ENCODE results near the gene NEK1.
A peak's percentile ranks its signal among the peaks of the same experiment; 100 is the strongest.

Gene NEK1

DNA sequence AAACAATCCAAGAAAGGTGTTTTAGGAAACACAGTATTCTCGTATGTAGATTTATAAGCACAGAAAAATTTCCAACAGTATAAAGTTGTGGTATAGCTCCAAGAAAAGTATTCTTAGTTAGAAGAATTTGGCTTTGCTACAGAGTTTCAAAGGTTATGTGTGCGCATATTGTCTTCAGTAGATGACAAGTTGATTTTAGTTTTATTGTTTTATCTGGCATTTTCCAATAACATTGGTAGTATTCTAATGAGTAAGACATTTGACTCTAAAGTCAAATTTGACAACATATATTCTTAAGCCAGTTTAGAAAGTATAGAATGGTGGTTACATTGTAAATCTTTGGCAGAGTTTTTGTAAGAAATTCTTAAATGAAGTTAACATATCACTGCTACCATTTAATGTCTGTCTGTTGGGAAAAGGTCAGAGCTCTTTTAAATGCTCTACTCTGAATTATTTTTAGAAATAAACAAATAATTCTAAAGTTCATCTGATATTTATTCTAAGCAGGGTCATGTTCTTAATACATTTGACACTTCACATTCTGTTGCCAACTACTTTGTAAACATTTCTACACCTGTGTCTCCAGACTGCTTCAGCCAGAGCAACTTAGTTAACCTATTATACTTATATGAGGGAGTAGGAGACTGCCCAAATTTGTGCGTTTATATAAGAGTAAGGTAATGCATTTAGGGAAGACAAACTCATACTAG lies 38.0 kb upstream of the NEK1 start:
- no peaks in the 10 kb centered on the region; the same call in none of the 2 replicates for H3K36me3 ChIP-seq (ENCODE audit: insufficient read depth, low read length)
- no peak overlapping the region for H3K4me3 ChIP-seq (ENCODE audit: low read depth, low read length)
- no peaks in the 10 kb centered on the region for H3K27me3 ChIP-seq (ENCODE audit: insufficient read depth, low read length)
- no peak overlapping the region for H2AFZ ChIP-seq (ENCODE audit: low read length, unreplicated experiment)
- H3K4me1 ChIP-seq (ENCODE audit: control insufficient read depth, insufficient read depth, low read length, unreplicated experiment), result no peaks in the 10 kb centered on the region
- peaks cover 5% of the 10 kb centered on the region for H3K79me2 ChIP-seq (ENCODE audit: control insufficient read depth, insufficient read depth, low read length, unreplicated experiment)
- H3K27ac ChIP-seq (ENCODE audit: low read depth, low read length), result no peak overlapping the region

DNA sequence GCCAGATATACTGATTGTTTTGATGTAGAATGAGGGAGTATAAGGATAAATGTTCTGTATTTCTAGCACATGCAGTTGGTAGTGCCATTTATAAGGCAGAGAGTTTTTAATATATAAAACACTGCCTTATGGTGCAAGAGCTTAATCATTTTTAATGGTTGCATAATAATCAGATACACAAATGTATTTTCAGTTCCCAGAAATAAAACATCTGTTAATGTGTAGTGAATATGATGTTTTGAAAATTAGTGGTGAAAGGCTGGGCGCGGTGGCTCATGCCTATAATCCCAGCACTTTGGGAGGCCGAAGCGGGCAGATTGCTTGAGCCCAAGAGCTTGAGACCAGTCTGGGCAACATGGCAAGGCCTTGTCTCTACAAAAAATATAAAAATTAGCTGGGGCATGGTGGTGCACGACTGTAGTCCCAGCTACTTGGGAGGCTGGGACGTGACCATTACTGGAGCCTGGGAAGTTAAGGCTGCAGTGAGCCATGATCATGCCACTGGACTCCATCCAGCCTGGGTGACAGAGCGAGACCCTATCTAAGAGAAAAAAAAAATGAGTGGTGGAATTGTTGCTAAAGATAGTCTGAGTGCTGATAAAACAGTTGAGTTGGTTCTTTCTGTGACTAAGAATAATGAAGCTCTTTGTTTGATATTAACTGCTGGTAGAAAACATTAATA lies 37.3 kb upstream of the NEK1 start:
- Histone ChIP-seq H3K79me2 (ENCODE audit: control insufficient read depth, insufficient read depth, low read length, unreplicated experiment) (peaks cover 3% of the 10 kb centered on the region), H3K27me3 (ENCODE audit: insufficient read depth, low read length) (no peaks in the 10 kb centered on the region), H3K27ac (ENCODE audit: low read depth, low read length) (no peak overlapping the region), H3K36me3 (ENCODE audit: insufficient read depth, low read length) (peaks cover 4% of the 10 kb centered on the region), H3K4me3 (ENCODE audit: low read depth, low read length) (no peak overlapping the region), H3K4me1 (ENCODE audit: control insufficient read depth, insufficient read depth, low read length, unreplicated experiment) (no peaks in the 10 kb centered on the region), H2AFZ (ENCODE audit: low read length, unreplicated experiment) (no peak overlapping the region)

DNA sequence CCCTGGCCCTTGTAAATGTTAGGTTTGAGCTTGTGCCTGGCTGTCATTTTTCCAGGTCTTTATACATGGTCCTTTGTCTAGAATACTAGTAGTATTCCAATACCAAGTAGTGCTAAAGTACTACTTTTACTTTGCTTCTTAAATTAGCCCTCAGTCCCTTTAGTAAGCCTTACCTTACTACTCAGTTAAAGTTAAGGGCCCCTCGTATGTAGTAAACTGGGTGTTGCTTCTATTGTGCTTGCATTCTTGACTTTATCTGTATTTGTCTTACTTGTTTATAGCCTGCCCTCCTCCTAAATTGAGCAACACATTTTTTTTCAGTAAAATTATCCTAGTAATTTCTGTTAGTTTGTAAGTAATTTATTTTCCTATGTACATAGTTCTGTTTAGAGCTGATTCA lies 33.2 kb upstream of the NEK1 start:
- no peak overlapping the region for H2AFZ ChIP-seq (ENCODE audit: low read length, unreplicated experiment)
- H3K79me2 ChIP-seq (ENCODE audit: control insufficient read depth, insufficient read depth, low read length, unreplicated experiment), result no peaks in the 10 kb centered on the region
- peaks cover 6% of the 10 kb centered on the region; the same call in 1 of the 2 replicates for H3K36me3 ChIP-seq (ENCODE audit: insufficient read depth, low read length)
- H3K27me3 ChIP-seq (ENCODE audit: insufficient read depth, low read length), result no peaks in the 10 kb centered on the region
- H3K27ac ChIP-seq (ENCODE audit: low read depth, low read length), result no peak overlapping the region
- H3K4me1 ChIP-seq (ENCODE audit: control insufficient read depth, insufficient read depth, low read length, unreplicated experiment), result peaks cover 2% of the 10 kb centered on the region
- H3K4me3 ChIP-seq (ENCODE audit: low read depth, low read length), result no peak overlapping the region

DNA sequence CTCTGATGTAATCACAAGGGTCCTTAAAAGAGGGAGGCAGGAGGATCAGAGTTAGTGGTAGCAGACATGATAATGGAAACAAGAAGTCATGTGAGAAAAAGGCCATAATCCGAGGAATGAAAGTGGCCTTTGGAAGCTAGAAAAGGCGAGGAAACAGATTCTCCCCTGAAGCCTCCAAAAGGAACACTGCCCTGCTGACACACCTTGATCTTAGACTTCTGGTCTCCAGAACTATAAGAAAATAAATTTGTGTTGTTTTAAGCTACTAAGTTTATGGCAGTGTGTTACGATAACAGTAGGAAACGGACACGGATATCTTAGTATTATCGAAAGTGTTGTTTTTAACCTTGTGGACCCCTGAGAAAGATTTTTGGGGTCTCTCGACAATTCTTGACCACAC lies 32.4 kb upstream of the NEK1 start:
- no peak overlapping the region for H3K4me3 ChIP-seq (ENCODE audit: low read depth, low read length)
- H3K36me3 ChIP-seq (ENCODE audit: insufficient read depth, low read length), result peaks cover 6% of the 10 kb centered on the region; the same call in 1 of the 2 replicates
- H3K27me3 ChIP-seq (ENCODE audit: insufficient read depth, low read length), result no peaks in the 10 kb centered on the region
- no peaks in the 10 kb centered on the region for H3K79me2 ChIP-seq (ENCODE audit: control insufficient read depth, insufficient read depth, low read length, unreplicated experiment)
- no peak overlapping the region for H3K27ac ChIP-seq (ENCODE audit: low read depth, low read length)
- peaks cover 10% of the 10 kb centered on the region for H3K4me1 ChIP-seq (ENCODE audit: control insufficient read depth, insufficient read depth, low read length, unreplicated experiment)
- no peak overlapping the region for H2AFZ ChIP-seq (ENCODE audit: low read length, unreplicated experiment)

DNA sequence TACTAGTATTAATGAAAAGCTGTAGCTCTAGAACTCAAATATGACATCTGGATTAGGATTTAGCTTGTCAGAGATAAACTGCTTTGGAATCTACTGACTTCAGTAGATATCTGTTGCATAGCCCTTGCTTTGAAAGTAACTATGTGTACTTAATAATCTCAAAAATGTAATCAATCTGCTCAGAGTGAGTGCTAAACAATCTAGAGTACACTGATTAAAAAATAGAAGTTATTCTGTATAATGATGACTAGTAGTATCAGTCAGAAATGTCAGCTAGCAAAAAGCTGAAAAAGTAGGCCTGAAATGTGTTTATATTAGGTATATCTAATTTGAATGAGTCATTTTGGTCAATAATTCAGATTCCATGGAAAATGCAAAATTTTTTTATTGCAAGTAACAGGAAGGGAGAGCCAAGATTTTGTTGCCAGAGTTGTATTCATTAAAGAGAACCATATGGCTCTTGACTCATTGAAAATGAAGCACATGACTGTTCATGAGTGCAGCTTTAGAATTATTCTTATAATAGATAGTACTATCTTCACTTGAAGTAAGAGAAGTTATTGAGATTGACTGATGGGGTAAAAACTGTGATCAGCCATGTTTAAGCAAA lies 28.0 kb upstream of the NEK1 start:
- no peaks in the 10 kb centered on the region for H3K79me2 ChIP-seq (ENCODE audit: control insufficient read depth, insufficient read depth, low read length, unreplicated experiment)
- no peaks in the 10 kb centered on the region for H3K27me3 ChIP-seq (ENCODE audit: insufficient read depth, low read length)
- H3K4me1 ChIP-seq (ENCODE audit: control insufficient read depth, insufficient read depth, low read length, unreplicated experiment), result peaks cover 12% of the 10 kb centered on the region
- H3K36me3 ChIP-seq (ENCODE audit: insufficient read depth, low read length), result peaks cover 24% of the 10 kb centered on the region; the same call in 1 of the 2 replicates
- no peak overlapping the region for H2AFZ ChIP-seq (ENCODE audit: low read length, unreplicated experiment)
- peak overlapping the region; percentile 37 for H3K27ac ChIP-seq (ENCODE audit: low read depth, low read length)
- no peak overlapping the region for H3K4me3 ChIP-seq (ENCODE audit: low read depth, low read length)

DNA sequence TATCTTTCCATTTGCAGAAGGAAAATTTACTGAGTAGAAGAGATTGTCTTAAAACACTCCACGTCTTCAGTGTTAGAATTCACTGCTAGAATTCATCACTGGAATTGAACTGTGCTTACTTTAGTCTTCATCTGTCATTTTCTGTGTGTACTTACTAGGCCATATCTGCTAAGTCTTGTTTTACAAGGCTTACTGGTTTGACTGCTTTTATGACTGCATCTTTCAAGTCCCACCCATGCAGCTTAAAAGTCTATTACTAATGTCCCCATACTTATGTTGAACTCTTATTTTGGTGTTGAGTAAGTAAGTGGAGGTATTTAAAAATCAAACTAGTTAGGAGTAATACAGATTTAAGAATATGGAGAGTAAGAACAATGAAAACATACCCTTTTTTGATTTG lies 22.6 kb upstream of the NEK1 start:
- H2AFZ ChIP-seq (ENCODE audit: low read length, unreplicated experiment), result no peak overlapping the region
- no peaks in the 10 kb centered on the region for H3K27me3 ChIP-seq (ENCODE audit: insufficient read depth, low read length)
- H3K4me3 ChIP-seq (ENCODE audit: low read depth, low read length), result no peak overlapping the region
- peaks cover 13% of the 10 kb centered on the region for H3K79me2 ChIP-seq (ENCODE audit: control insufficient read depth, insufficient read depth, low read length, unreplicated experiment)
- H3K36me3 ChIP-seq (ENCODE audit: insufficient read depth, low read length), result peaks cover 19% of the 10 kb centered on the region; the same call in 1 of the 2 replicates
- H3K4me1 ChIP-seq (ENCODE audit: control insufficient read depth, insufficient read depth, low read length, unreplicated experiment), result peaks cover 4% of the 10 kb centered on the region
- no peak overlapping the region for H3K27ac ChIP-seq (ENCODE audit: low read depth, low read length)

DNA sequence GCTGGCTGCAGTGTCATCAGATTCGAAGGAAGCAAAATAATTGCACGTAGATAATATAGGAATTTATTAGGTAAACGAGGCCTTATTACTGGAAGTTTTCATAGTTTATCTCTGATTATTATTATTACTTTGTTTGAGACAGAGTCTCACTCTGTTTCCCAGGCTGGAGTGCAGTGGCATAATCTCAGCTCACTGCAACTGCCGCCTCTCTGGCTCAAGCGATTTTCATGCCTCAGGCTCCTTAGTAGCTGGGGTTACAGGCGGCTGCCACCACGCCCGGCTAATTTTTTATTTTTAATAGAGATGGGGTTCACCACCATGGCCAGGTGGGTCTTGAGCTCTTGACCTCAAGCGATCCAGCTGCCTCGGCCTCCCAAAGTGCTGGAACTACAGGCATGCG lies 20.5 kb upstream of the NEK1 start:
- no peaks in the 10 kb centered on the region for H3K27me3 ChIP-seq (ENCODE audit: insufficient read depth, low read length)
- H3K79me2 ChIP-seq (ENCODE audit: control insufficient read depth, insufficient read depth, low read length, unreplicated experiment), result peaks cover 21% of the 10 kb centered on the region
- no peak overlapping the region for H2AFZ ChIP-seq (ENCODE audit: low read length, unreplicated experiment)
- no peak overlapping the region for H3K27ac ChIP-seq (ENCODE audit: low read depth, low read length)
- peaks cover 7% of the 10 kb centered on the region; the same call in 1 of the 2 replicates for H3K36me3 ChIP-seq (ENCODE audit: insufficient read depth, low read length)
- H3K4me1 ChIP-seq (ENCODE audit: control insufficient read depth, insufficient read depth, low read length, unreplicated experiment), result no peaks in the 10 kb centered on the region
- H3K4me3 ChIP-seq (ENCODE audit: low read depth, low read length), result no peak overlapping the region

DNA sequence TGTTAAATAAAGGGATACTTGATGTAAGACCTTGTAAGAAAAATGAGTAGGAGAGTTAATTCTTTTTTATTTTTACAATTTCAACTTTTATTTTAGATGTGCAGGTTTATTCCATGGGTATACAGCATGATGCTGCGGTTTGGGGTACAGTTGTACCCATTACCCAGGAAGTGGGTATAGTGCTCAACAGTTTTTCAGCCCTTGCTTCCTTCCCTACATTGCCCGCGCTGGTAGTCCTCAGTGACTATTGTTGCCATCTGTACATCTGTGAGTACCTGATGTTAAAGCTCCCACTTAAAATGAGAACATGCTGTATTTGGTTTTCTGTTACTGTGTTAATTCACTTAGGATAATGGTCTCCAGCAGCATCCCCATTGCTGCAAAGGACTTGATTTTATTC lies 17.7 kb upstream of the NEK1 start:
- Histone ChIP-seq H3K4me1 (ENCODE audit: control insufficient read depth, insufficient read depth, low read length, unreplicated experiment) (no peaks in the 10 kb centered on the region), H3K79me2 (ENCODE audit: control insufficient read depth, insufficient read depth, low read length, unreplicated experiment) (peaks cover 42% of the 10 kb centered on the region), H3K36me3 (ENCODE audit: insufficient read depth, low read length) (no peaks in the 10 kb centered on the region), H3K27me3 (ENCODE audit: insufficient read depth, low read length) (no peaks in the 10 kb centered on the region), H3K27ac (ENCODE audit: low read depth, low read length) (no peak overlapping the region), H3K4me3 (ENCODE audit: low read depth, low read length) (no peak overlapping the region), H2AFZ (ENCODE audit: low read length, unreplicated experiment) (no peak overlapping the region)

DNA sequence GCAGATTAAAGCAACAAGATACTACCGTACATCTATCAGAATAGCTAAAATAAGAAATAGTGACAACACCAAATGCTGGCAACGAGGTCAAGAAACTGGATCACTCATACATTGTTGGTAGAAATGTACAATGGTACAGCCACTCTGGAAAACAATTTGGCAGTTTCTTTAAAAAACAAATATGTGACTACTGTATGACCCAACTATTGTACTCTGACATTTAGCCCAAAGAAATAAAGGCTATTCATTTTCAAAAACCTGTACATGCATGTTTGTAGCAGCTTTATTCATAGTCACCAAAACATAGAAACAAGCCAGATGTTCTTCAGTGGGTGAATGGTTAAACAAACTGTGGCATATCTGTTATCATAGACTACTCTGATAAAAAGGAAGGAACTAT lies 16.2 kb upstream of the NEK1 start:
- Histone ChIP-seq H3K27ac (ENCODE audit: low read depth, low read length) (no peak overlapping the region), H3K4me1 (ENCODE audit: control insufficient read depth, insufficient read depth, low read length, unreplicated experiment) (no peaks in the 10 kb centered on the region), H2AFZ (ENCODE audit: low read length, unreplicated experiment) (no peak overlapping the region), H3K27me3 (ENCODE audit: insufficient read depth, low read length) (no peaks in the 10 kb centered on the region), H3K36me3 (ENCODE audit: insufficient read depth, low read length) (no peaks in the 10 kb centered on the region), H3K4me3 (ENCODE audit: low read depth, low read length) (no peak overlapping the region), H3K79me2 (ENCODE audit: control insufficient read depth, insufficient read depth, low read length, unreplicated experiment) (peaks cover 53% of the 10 kb centered on the region)

DNA sequence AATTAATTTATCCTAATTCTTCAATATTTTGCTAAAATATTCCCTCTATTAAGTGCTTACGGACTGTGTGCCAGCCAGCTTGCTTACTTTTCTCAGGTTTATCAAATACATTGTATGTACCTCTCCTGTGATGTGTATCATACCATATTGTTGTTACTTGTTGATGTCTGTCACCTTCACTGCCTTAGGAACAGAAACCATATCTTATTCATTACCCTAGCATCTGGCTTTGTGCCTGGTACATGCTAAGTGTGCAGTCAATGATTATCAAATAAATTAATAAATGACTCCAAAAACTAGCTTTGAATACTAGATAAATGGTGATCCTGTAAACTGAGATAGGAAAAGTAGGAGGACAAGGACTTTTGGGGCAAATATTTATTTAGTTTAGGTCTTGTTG lies 14.9 kb upstream of the NEK1 start:
- Histone ChIP-seq H3K79me2 (ENCODE audit: control insufficient read depth, insufficient read depth, low read length, unreplicated experiment) (peaks cover 65% of the 10 kb centered on the region), H3K4me3 (ENCODE audit: low read depth, low read length) (no peak overlapping the region), H3K27ac (ENCODE audit: low read depth, low read length) (no peak overlapping the region), H3K27me3 (ENCODE audit: insufficient read depth, low read length) (no peaks in the 10 kb centered on the region), H3K36me3 (ENCODE audit: insufficient read depth, low read length) (no peaks in the 10 kb centered on the region), H3K4me1 (ENCODE audit: control insufficient read depth, insufficient read depth, low read length, unreplicated experiment) (no peaks in the 10 kb centered on the region), H2AFZ (ENCODE audit: low read length, unreplicated experiment) (no peak overlapping the region)
